HG02623 (cell line): Measurements from ENCODE around the gene IL17REL.
"Not testable (repeated sequence)": the region's sequence is repeated elsewhere in the genome, so short reads cannot be mapped to it uniquely, and the experiment has no call there.

Experiments
- ATAC-seq: cut with Tn5 transposase; IDR thresholded peaks from one replicate; pipeline ENCODE4 v1.9.1; 2021; ENCODE audit warnings: moderate library complexity; ENCODE audit not compliant: unreplicated experiment

The IL17REL gene

GRCh38 chr22:49949914-49950292 is 62.7 kb downstream of the IL17REL start:
- no peak for ATAC-seq

GRCh38 chr22:49948958-49949913 is 63.3 kb downstream of the IL17REL start:
- ATAC-seq: no peak

- ATAC-seq: no peak
Measured at GRCh38 chr22:49948116-49948957, 64.2 kb downstream of the IL17REL start.

GRCh38 chr22:49947296-49947622 is 65.3 kb downstream of the IL17REL start:
- ATAC-seq: no peak

- no peak for ATAC-seq
Measured at GRCh38 chr22:49946612-49947295, 65.8 kb downstream of the IL17REL start.

- ATAC-seq: not testable (repeated sequence)
Measured at GRCh38 chr22:49945042-49945794, 67.3 kb downstream of the IL17REL start.
